Articular chondrocyte of knee joint (primary cell): Measurements from ENCODE around the gene ZNF600. TPM values are rescaled to one million over a fixed set of nuclear protein-coding genes. Genes with fewer than 3 reads are reported as not detected.

Experiments used
- total RNA-seq: library from RNA; depleted of rRNA; stranded (reverse); fragments of >200 nt; gene quantifications from 2 replicates; pipeline ENCODE4 v1.2.3, GENCODE V29; 2012

The ZNF600 gene
- 6.8 and 13.5 TPM in 2 replicates for total RNA-seq

DNA sequence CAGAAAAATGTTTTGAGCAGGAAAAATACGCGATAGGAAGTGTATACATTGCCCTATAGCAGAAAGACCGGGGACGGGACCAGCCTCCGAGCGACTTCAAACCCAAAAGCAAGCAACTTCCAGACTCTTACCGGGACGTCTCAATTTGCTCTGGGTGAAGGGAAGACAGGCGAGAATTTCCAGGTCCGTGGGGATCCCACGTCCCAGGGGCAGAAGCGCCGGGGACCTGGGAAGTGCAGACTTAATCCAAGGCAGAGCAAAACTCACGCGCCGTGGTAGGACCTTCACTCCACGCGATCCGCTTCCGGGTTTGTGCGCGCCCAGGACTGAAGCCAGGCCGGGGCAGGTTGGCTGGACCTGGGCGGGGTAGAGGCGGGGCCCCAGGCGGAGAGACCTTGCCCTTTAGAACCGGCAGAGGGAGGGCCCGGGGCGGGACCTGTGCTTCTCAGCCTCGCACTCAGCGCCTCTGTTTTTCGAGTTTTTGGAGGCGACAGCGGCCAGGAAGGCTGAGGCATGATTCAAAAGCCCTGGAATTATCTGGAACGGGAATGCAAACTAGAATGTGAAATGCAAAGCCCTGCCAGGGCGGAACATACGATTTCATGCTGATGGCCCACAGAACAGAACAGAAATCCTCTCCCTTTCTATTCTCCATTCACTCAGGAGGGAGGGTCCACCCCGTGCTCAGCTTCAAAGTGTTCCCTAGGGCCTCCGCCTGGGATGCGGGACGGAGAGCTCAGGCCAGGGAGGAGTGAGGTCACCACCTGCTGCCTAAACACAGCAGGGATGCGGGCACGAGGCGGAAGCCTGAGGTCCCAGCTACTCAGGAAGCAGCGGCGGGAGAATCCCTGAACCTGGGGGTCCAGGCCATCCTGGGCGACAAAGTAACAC is at the start of gene ZNF600:
Gene ZNF600 (minus strand): TSS at position 328 of the 891 bp plus-strand sequence. CDS start 7,903 bp downstream, outside the sequence.

DNA sequence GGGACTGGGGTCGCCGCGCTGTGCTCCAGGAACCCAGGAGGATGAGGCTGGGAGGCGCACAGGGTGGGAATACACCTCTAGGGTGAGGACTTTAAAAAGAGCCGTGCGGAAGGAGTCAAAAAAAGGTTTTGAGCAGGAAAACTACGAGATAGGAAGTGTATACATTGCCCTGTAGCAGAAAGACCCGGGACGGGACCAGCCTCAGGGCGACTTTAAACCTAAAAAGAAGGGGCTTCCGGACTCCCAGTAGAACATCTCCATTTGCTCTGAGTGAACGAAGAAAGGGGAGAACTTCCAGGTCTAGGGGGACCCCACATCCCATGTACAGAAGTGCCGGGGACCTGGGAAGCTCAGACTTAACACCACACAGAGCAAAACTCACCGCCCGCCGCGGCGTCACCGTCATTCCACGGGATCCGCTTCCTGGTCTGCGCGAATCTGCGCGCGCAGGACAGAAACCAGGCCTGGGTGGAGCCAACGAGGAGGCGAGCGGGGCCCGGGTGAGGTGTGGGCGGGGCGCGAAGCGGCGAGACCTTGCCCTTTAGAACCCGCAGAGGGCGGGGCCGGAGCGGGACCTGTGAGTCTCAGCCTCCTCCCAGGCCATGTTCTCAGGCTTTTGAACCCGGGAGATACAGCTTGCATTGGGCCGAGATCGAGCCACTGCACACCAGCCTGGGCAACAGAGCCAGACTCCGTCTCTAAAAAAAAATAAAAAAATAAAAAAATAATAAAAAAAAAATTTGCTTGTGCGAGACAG is 34.8 kb upstream of the ZNF600 start, which contains the start of gene ZNF28:
Gene ZNF28 (minus strand): TSS at position 430 of the 757 bp plus-strand sequence. CDS start 3,675 bp downstream, outside the sequence.

DNA sequence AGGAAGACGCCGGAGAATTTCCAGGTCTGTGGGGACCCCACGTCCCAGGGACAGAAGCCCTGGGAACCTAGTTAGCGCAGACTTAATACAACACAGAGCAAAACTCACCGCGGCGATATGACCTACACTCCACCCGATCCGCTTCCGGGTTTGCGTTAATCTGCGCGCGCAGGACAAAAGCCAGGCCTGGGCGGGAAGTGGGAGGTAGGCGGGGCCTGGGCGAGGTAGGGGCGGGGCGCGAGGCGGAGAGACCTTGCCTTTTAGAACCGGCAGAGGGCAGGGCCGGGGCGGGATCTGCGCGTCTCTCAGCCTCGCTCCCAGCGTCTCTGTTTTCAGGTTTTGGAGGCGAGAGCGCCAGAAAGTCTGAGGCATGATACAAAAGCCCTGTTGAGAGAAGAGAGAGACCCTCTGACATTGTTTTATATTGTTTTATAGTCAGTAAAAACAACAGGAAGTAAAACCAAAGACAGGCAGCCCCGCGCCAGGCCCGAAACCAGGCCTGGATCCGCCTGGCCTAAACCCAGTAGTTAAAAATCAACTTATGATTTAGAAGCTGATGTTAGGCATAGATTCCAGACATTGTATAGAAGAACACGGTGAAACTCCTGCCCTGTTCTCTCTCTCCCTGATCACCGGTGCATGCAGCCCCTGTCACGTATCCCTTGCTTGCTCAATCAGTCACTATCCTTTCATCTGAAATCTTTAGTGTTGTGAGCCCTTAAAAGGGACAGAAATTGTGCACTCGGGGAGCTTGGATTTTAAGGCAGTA is 51.5 kb downstream of the ZNF600 start, which contains the start of gene ZNF611:
Gene ZNF611 (minus strand): TSS at position 152 of the 769 bp plus-strand sequence. CDS start 19,150 bp downstream, outside the sequence.

Other genes with a start within 250 kb of the ZNF600 start
- 13.3 and 19.7 TPM in 2 replicates for gene ZNF701, start 216.5 kb downstream of the ZNF600 start, total RNA-seq
- gene ZNF83, start 148.4 kb downstream of the ZNF600 start, total RNA-seq: 52.1 and 74.2 TPM in 2 replicates
- 13.3 and 15.9 TPM in 2 replicates for gene ZNF611, start 51.7 kb downstream of the ZNF600 start, total RNA-seq
- 14.8 and 18.6 TPM in 2 replicates for gene ZNF28, start 34.8 kb upstream of the ZNF600 start, total RNA-seq
- 24.3 and 29.9 TPM in 2 replicates for gene ZNF468, start 70.8 kb upstream of the ZNF600 start, total RNA-seq
- 11.8 and 18.4 TPM in 2 replicates for gene ZNF320, start 110.8 kb upstream of the ZNF600 start, total RNA-seq
- 3.9 and 6.2 TPM in 2 replicates for gene ZNF888, start 136.6 kb upstream of the ZNF600 start, total RNA-seq
- 7.7 and 12.8 TPM in 2 replicates for gene ZNF816, start 176.1 kb upstream of the ZNF600 start, total RNA-seq
- not detected in 2 replicates for gene ERVV-1, start 227.1 kb upstream of the ZNF600 start, total RNA-seq